Effector memory CD4-positive, alpha-beta T cell (primary cell): ENCODE data around the gene AFG1L.
"Not testable (repeated sequence)": the region's sequence is repeated elsewhere in the genome, so short reads cannot be mapped to it uniquely, and the experiment has no call there.

Experiments used
- DNase-seq, 3 donors: peaks; one replicate each; pipeline ENCODE4 v3.0.0-alpha.2; 2020
- H3K27ac ChIP-seq: 2 replicates; pipeline ENCODE4 v1.7.0; 2013; ENCODE audit warnings: mild to moderate bottlenecking, low read length, moderate library complexity; ENCODE audit not compliant: insufficient read depth, poor library complexity, severe bottlenecking
- H3K27me3 ChIP-seq: replicated peaks from 2 replicates; pipeline ENCODE4 v1.7.0; 2013; ENCODE audit warnings: mild to moderate bottlenecking, low read length; ENCODE audit not compliant: insufficient read depth, control insufficient read depth, poor library complexity, severe bottlenecking
- H3K36me3 ChIP-seq: 2 replicates; pipeline ENCODE4 v1.7.0; 2013; ENCODE audit warnings: mild to moderate bottlenecking, low read length, moderate library complexity; ENCODE audit not compliant: control insufficient read depth, insufficient read depth
- H3K4me1 ChIP-seq: 2 replicates; pipeline ENCODE4 v1.7.0; 2013; ENCODE audit warnings: low read length, mild to moderate bottlenecking; ENCODE audit not compliant: control insufficient read depth, insufficient read depth, poor library complexity, severe bottlenecking
- H3K4me3 ChIP-seq: 2 replicates; pipeline ENCODE4 v1.7.0; 2013; ENCODE audit warnings: low read length, low read depth, mild to moderate bottlenecking; ENCODE audit not compliant: insufficient read depth, poor library complexity, severe bottlenecking
- H3K9me3 ChIP-seq: 2 replicates; pipeline ENCODE4 v1.7.0; 2013; ENCODE audit warnings: mild to moderate bottlenecking, low read length, moderate library complexity; ENCODE audit not compliant: control insufficient read depth

The AFG1L gene

GRCh38 chr6:108309844-108310243 is 15.0 kb downstream of the AFG1L start:
- DNase-seq = no peak
- Histone ChIP-seq H3K27me3 (no peaks in the 10 kb centered on the region), H3K27ac (no peak overlapping the region), H3K9me3 (no peaks in the 10 kb centered on the region), H3K36me3 (no peaks in the 10 kb centered on the region), H3K4me1 (no peaks in the 10 kb centered on the region), H3K4me3 (no peak overlapping the region)

DNA sequence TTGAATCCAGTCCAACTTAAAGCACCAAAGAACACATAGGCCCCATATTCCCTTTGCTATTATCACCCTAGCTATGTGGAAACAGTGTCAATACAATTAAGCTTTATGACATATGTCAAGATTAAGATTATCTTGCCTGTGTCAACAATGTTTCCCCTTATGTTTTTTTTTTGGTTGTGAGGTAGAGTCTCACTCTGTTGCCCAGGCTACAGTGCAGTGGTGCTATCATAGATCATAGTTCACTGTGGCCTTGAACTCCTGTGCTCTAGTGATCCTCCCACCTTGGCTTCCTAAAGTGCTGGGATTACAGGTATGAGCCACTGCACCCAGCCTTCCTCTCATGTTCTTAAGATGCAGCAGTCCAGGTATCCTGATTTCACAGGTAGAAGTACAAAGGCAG is 17.8 kb downstream of the AFG1L start:
- H3K4me1 ChIP-seq = no peaks in the 10 kb centered on the region
- no peak overlapping the region for H3K27ac ChIP-seq
- DNase-seq = no peak
- no peaks in the 10 kb centered on the region for H3K36me3 ChIP-seq
- no peak overlapping the region for H3K4me3 ChIP-seq
- no peaks in the 10 kb centered on the region for H3K9me3 ChIP-seq
- no peaks in the 10 kb centered on the region for H3K27me3 ChIP-seq

GRCh38 chr6:108321253-108321747 is 26.4 kb downstream of the AFG1L start:
- H3K9me3 ChIP-seq = no peaks in the 10 kb centered on the region
- DNase-seq = no peak
- no peaks in the 10 kb centered on the region for H3K4me1 ChIP-seq
- no peak overlapping the region for H3K27ac ChIP-seq
- no peaks in the 10 kb centered on the region for H3K27me3 ChIP-seq
- H3K4me3 ChIP-seq = no peak overlapping the region
- no peaks in the 10 kb centered on the region for H3K36me3 ChIP-seq

DNA sequence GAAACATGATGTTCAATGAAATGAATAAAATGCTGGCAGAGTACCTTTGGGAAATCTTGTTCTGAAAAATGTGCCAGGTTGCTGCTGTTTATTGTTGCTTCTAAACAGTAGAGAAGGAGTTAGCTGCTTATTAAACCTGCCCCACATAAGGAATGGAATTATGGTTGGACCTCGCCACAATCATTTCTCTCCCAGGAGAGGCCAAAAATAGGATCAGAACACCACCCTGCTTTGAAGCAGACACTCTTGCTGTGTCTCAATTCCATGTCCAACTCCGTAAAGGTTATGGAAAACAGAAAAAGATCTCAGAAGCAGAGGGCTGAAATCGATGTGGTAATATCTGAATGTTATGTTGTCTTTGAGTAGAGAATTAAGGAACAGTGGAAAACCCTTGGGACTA is 27.9 kb downstream of the AFG1L start:
- H3K27me3 ChIP-seq = no peaks in the 10 kb centered on the region
- no peaks in the 10 kb centered on the region for H3K9me3 ChIP-seq
- no peak overlapping the region for H3K4me3 ChIP-seq
- no peak overlapping the region for H3K27ac ChIP-seq
- H3K36me3 ChIP-seq = peaks cover 2% of the 10 kb centered on the region
- no peak for DNase-seq
- no peaks in the 10 kb centered on the region for H3K4me1 ChIP-seq

DNA sequence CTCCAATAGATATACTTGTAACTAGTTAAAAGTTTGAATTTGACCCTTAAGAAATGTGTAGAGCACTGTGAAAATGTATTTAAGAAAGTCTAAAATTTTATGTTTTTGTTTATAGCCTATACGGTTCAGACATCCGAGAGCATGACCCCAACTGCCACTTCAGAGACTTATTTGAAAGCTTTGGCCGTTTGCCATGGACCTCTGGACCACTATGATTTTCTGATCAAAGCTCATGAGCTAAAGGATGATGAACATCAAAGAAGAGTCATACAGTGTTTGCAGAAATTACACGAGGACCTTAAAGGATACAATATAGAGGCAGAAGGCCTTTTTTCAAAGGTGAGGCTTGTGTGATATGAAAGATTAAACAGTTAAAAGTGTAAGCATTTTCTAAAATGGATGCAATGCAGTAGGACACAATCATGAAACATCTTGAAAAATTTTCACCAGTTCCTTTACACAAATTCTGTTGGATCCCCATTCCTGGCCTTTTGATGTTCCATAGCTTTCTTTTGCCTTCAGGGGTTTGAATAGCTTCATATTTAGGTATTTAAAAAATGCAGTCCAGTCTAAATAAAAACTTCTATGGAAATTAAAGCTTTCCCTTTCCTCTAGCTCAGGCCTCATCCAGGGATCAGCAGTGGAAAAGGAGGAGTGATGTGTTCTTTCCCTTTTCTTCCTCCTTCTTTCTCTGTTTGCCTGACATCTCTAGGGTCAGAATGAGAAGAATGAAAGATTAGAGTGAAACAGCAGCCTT is 29.0 kb downstream of the AFG1L start:
- Histone ChIP-seq H3K9me3 (no peaks in the 10 kb centered on the region), H3K36me3 (peaks cover 3% of the 10 kb centered on the region), H3K27ac (no peak overlapping the region)

DNA sequence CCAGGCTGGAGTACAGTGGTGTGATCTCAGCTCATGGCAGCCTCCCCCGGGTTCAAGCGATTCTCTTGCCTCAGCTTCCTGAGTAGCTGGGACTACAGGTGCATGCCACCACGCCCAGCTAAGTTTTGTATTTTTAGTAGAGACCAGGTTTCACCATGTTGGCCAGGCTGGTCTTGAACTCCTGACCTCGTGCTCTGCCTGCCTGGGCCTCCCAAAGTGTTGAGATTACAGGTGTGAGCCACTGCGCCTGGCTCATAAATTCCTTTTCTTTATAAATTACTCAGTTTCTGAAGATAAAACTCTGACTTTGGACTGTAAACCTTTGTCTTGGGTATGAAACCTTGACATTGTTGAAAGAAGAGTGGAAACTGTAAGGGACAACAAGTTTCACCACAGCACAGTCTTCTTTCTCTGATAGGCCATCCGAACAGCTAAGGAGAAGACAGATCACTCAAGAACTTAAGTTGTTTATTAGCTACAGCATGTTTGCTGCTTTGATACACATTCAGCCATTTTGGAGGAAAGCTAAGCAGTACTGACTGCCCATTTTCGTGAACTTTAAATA is 35.4 kb downstream of the AFG1L start:
- H3K9me3 ChIP-seq, H3K4me1 ChIP-seq, DNase-seq, H3K27me3 ChIP-seq, H3K36me3 ChIP-seq, H3K4me3 ChIP-seq, H3K27ac ChIP-seq: not testable (repeated sequence)

More for the DNA sequence above, 29.0 kb downstream of the AFG1L start:
- Histone ChIP-seq H3K27me3 (no peaks in the 10 kb centered on the region), H3K4me3 (no peak overlapping the region), H3K4me1 (no peaks in the 10 kb centered on the region)
- DNase-seq = no peak

GRCh38 chr6:108330806-108331205 is 36.0 kb downstream of the AFG1L start:
- Histone ChIP-seq H3K27me3 (no peaks in the 10 kb centered on the region), H3K4me3 (no peak overlapping the region), H3K4me1 (no peaks in the 10 kb centered on the region), H3K27ac (no peak overlapping the region), H3K36me3 (peaks cover 3% of the 10 kb centered on the region), H3K9me3 (no peaks in the 10 kb centered on the region)
- DNase-seq = no peak

DNA sequence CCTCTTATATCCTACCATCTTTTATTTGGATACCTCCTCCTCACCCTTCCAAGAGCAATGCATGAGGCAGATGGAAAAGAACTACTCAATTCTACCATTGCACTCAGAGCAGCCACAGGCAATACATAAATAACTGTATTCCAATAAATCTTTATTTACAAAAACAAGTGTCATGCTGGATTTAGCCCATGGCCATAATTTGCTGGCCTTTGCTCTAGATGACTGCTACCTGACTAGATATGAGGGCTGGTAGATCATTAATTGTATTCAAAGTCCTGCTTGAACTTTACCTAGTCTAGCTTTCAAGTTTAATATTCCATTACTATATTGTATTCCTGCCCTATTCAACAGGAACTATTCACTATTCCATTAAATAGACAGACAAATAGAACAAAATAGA is 37.1 kb downstream of the AFG1L start:
- no peak overlapping the region for H3K27ac ChIP-seq
- H3K4me1 ChIP-seq = no peaks in the 10 kb centered on the region
- no peaks in the 10 kb centered on the region for H3K27me3 ChIP-seq
- no peak for DNase-seq
- peaks cover 3% of the 10 kb centered on the region for H3K36me3 ChIP-seq
- H3K9me3 ChIP-seq = no peaks in the 10 kb centered on the region
- no peak overlapping the region for H3K4me3 ChIP-seq

DNA sequence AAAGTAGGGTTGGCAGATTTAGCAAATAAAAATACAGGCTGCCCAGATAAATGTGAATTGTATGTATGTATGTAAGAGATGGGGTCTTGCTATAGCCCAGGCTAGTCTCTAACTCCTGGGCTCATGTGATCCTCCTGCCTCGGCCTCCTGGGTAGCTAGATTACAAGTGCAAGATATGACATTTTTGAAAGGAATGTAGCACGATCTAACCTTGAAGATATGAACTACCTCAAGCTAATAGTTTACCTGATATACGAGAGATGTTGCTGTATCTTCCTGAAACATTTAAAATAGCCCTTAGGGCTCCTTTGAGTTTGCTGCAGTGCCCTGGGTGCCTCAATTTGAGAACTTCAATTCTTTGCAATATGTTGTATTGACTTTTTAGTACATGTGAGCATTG is 42.1 kb downstream of the AFG1L start:
- no peak overlapping the region for H3K4me3 ChIP-seq
- H3K27ac ChIP-seq = no peak overlapping the region
- no peaks in the 10 kb centered on the region for H3K27me3 ChIP-seq

DNA sequence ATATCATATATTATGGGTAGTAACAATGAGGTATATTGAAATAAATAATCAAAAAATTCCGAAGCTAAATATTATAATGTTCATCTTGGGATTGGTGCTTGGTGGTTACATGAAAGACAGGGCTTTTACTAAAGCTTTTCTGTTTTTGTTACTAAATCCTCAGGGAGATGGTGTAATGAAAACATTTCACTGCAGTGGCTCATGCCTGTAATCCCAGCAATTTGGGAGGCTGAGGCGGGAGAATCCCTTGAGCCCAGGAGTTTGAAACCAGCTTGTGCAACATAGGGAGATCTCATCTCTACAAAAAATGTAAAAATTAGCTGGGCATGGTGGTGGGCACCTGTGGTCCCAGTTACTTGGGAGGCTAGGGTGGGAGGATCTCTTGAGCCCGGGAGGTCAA is 42.9 kb downstream of the AFG1L start:
- Histone ChIP-seq H3K9me3 (no peaks in the 10 kb centered on the region), H3K4me1 (no peaks in the 10 kb centered on the region), H3K27me3 (no peaks in the 10 kb centered on the region), H3K27ac (no peak overlapping the region), H3K4me3 (no peak overlapping the region), H3K36me3 (no peaks in the 10 kb centered on the region)
- DNase-seq = no peak

More for the DNA sequence above, 42.1 kb downstream of the AFG1L start:
- Histone ChIP-seq H3K4me1 (no peaks in the 10 kb centered on the region), H3K9me3 (no peaks in the 10 kb centered on the region), H3K36me3 (no peaks in the 10 kb centered on the region)
- no peak for DNase-seq
